Prostate gland (tissue), 2 donors: Measurements from ENCODE around the gene FAM83F.

Experiments
- CTCF ChIP-seq, 4 experiments: fragments of 200-600 bp in 2 of 4; fragments of 450-650 bp in 2 of 4; sonication (generic) in 2 of 4; IDR thresholded peaks; 1 replicate in 3 of 4; 2 replicates in 1 of 4; pipeline ENCODE4 v1.5.1; 2016 to 2019; ENCODE audit warnings: antibody characterized with exemption in 4 of 4, mild to moderate bottlenecking in 2 of 4, moderate library complexity in 2 of 4
- POLR2A ChIP-seq: fragments of 450-650 bp; IDR thresholded peaks from one replicate; pipeline ENCODE4 v1.6.1; 2016; ENCODE audit warnings: antibody characterized with exemption, mild to moderate bottlenecking
- POLR2AphosphoS5 ChIP-seq: sonication (generic); formaldehyde crosslinking; IDR thresholded peaks from one replicate; pipeline ENCODE4 v1.6.1; 2017; ENCODE audit warnings: antibody characterized with exemption

GRCh38 chr22:39984746-39985145 lies 10.0 kb upstream of the FAM83F start:
- no peak for TF ChIP-seq CTCF (IDR thresholded peaks at IDR 0.05)
- TF ChIP-seq POLR2A: no peak
- no peak for TF ChIP-seq POLR2AphosphoS5
